Natural killer cell (primary cell): ENCODE data around the gene STARD13. TPM values are rescaled to one million over a fixed set of nuclear protein-coding genes. Genes with fewer than 3 reads are reported as not detected.

Experiments
- ATAC-seq, 3 donors: fragments of 150-1000 bp in 2 of 3; fragments of 200-7000 bp in 1 of 3; cut with Tn5 transposase; 1 replicate in 1 of 3; 2 replicates in 2 of 3; pipeline ENCODE4 v1.10.0; 2021; ENCODE audit warnings: mild to moderate bottlenecking in 2 of 3, moderate library complexity in 2 of 3
- DNase-seq, 2 donors: peaks; one replicate each; pipeline versions ENCODE4 v3.0.0 to v3.0.0-alpha.2; 2013 to 2021; ENCODE audit warnings: mixed read lengths in 1 of 2
- H3K27ac ChIP-seq: one replicate; pipeline ENCODE4 v1.5.1; 2013; ENCODE audit warnings: mild to moderate bottlenecking, low read length
- H3K27me3 ChIP-seq: one replicate; pipeline ENCODE4 v1.6.1; 2013; ENCODE audit warnings: low read length; ENCODE audit not compliant: control insufficient read depth, insufficient read depth
- H3K36me3 ChIP-seq: one replicate; pipeline ENCODE4 v1.6.1; 2013; ENCODE audit warnings: low read length; ENCODE audit not compliant: control insufficient read depth, insufficient read depth
- H3K4me1 ChIP-seq: one replicate; pipeline ENCODE4 v1.6.1; 2013; ENCODE audit warnings: low read length; ENCODE audit not compliant: control insufficient read depth, insufficient read depth
- H3K4me3 ChIP-seq: one replicate; pipeline ENCODE4 v1.5.1; 2013; ENCODE audit warnings: low read length
- H3K9me3 ChIP-seq: one replicate; pipeline ENCODE4 v1.6.1; 2013; ENCODE audit warnings: low read length; ENCODE audit not compliant: control insufficient read depth, insufficient read depth
- H3K27ac Mint-ChIP-seq, 2 donors: one replicate each; pipeline ENCODE4 v1.8.0; 2022; ENCODE audit warnings: mild to moderate bottlenecking in 2 of 2, mixed read lengths in 2 of 2, moderate library complexity in 1 of 2
- H3K27me3 Mint-ChIP-seq, 2 donors: one replicate each; pipeline ENCODE4 v1.8.0; 2022; ENCODE audit warnings: low read depth in 2 of 2, mixed read lengths in 2 of 2
- H3K36me3 Mint-ChIP-seq: one replicate; pipeline ENCODE4 v1.8.0; 2022; ENCODE audit warnings: mixed read lengths
- H3K4me1 Mint-ChIP-seq, 2 donors: one replicate each; pipeline ENCODE4 v1.8.0; 2022; ENCODE audit warnings: mixed read lengths in 2 of 2
- H3K4me3 Mint-ChIP-seq: one replicate; pipeline ENCODE4 v1.8.0; 2022; ENCODE audit warnings: mild to moderate bottlenecking, moderate library complexity, mixed read lengths
- H3K9me3 Mint-ChIP-seq, 2 donors: one replicate each; pipeline ENCODE4 v1.8.0; 2022; ENCODE audit warnings: mixed read lengths in 2 of 2
- CTCF ChIP-seq: fragments of 200-600 bp; IDR thresholded peaks from one replicate; pipeline ENCODE4 v1.8.0; 2022; ENCODE audit warnings: antibody characterized with exemption
- WGBS: methylation state at CpG from one replicate; pipeline ENCODE4 v1.1.7; 2013; ENCODE audit warnings: missing lambda C conversion rate; ENCODE audit not compliant: insufficient coverage; 5-methylcytosine and 5-hydroxymethylcytosine counted together
- intact Hi-C: fragments of 100-400 bp; cut with micrococcal nuclease; formaldehyde crosslinking; loops from one replicate; pipeline ENCODE4 v1.14.2; 2022
- total RNA-seq, 4 donors: library from RNA; stranded (reverse); fragments of 120-200 nt in 1 of 4; gene quantifications; one replicate each; pipeline versions ENCODE4 v1.2.3 to v1.2.4, GENCODE V29; 2013 to 2022

Gene STARD13
- total RNA-seq, 3 donors from 2014 or later (not counting 1 experiment from before 2014, with no cell fraction given), result not detected

- ATAC-seq, result no peak
- H3K27me3 Mint-ChIP-seq, result peaks cover 0 to 5% of the 10 kb centered on the region in 2 donors
Observed at GRCh38 chr13:33176526-33176925, 109.0 kb downstream of the STARD13 start.

GRCh38 chr13:33175991-33176390 is 109.6 kb downstream of the STARD13 start:
- no peaks in the 10 kb centered on the region for H3K36me3 Mint-ChIP-seq
- no peaks in the 10 kb centered on the region for H3K36me3 ChIP-seq
- no peaks in the 10 kb centered on the region for H3K27me3 ChIP-seq
- no peak overlapping the region for H3K27ac Mint-ChIP-seq
- no peaks in the 10 kb centered on the region for H3K9me3 Mint-ChIP-seq
- intact Hi-C loops, result no loop called here
- H3K4me1 Mint-ChIP-seq, result no peaks in the 10 kb centered on the region
- no peaks in the 10 kb centered on the region for H3K9me3 ChIP-seq
- no peak for DNase-seq
- H3K4me3 Mint-ChIP-seq, result no peak overlapping the region
- ATAC-seq, result no peak
- WGBS, result no CpG with 5 or more reads among the region's 2 CpGs
- H3K27ac ChIP-seq, result no peak overlapping the region
- H3K4me1 ChIP-seq, result no peaks in the 10 kb centered on the region
- TF ChIP-seq CTCF, result no peak
- H3K4me3 ChIP-seq, result no peak overlapping the region
- peaks cover 0 to 5% of the 10 kb centered on the region in 2 donors for H3K27me3 Mint-ChIP-seq

More at GRCh38 chr13:33176526-33176925, 109.0 kb downstream of the STARD13 start:
- WGBS, result 100% methylated on average over 1 of the region's 1 CpG
- no peaks in the 10 kb centered on the region for H3K9me3 Mint-ChIP-seq
- DNase-seq, result no peak
- no peaks in the 10 kb centered on the region for H3K27me3 ChIP-seq
- no peaks in the 10 kb centered on the region for H3K9me3 ChIP-seq
- no peaks in the 10 kb centered on the region for H3K36me3 Mint-ChIP-seq
- no peaks in the 10 kb centered on the region for H3K4me1 Mint-ChIP-seq
- no peak overlapping the region for H3K4me3 ChIP-seq
- H3K36me3 ChIP-seq, result no peaks in the 10 kb centered on the region
- H3K27ac ChIP-seq, result no peak overlapping the region
- intact Hi-C loops, result no loop called here
- H3K27ac Mint-ChIP-seq, result no peak overlapping the region
- no peak for TF ChIP-seq CTCF
- no peak overlapping the region for H3K4me3 Mint-ChIP-seq
- H3K4me1 ChIP-seq, result no peaks in the 10 kb centered on the region

GRCh38 chr13:33174931-33175330 is 110.6 kb downstream of the STARD13 start:
- no peak overlapping the region for H3K4me3 Mint-ChIP-seq
- no peak for ATAC-seq

More at GRCh38 chr13:33174931-33175330, 110.6 kb downstream of the STARD13 start:
- DNase-seq, result no peak
- Histone ChIP-seq H3K36me3 (no peaks in the 10 kb centered on the region), H3K9me3 (no peaks in the 10 kb centered on the region), H3K27me3 (no peaks in the 10 kb centered on the region), H3K4me1 (no peaks in the 10 kb centered on the region), H3K27ac (no peak overlapping the region), H3K4me3 (no peak overlapping the region)
- no peak overlapping the region for H3K27ac Mint-ChIP-seq
- no peaks in the 10 kb centered on the region for H3K4me1 Mint-ChIP-seq
- no peaks in the 10 kb centered on the region for H3K36me3 Mint-ChIP-seq
- no peak for TF ChIP-seq CTCF
- intact Hi-C loops, result no loop called here
- H3K9me3 Mint-ChIP-seq, result no peaks in the 10 kb centered on the region
- H3K27me3 Mint-ChIP-seq, result peaks cover 0 to 5% of the 10 kb centered on the region in 2 donors
- 74% methylated on average over 2 of the region's 2 CpGs for WGBS
